DND-41 (cell line): ENCODE data around the gene SMARCD3.

Experiments
- ATAC-seq: fragments of 200-7000 bp; cut with Tn5 transposase; 3 replicates; pipeline ENCODE4 v1.9.1; 2021; ENCODE audit warnings: low read depth; ENCODE audit not compliant: insufficient read depth
- DNase-seq: peaks from one replicate; pipeline ENCODE4 v3.0.0-alpha.2; 2020
- H2AFZ ChIP-seq: 2 replicates; pipeline ENCODE4 v1.6.0; 2012; ENCODE audit warnings: low read depth, low read length
- H3K27ac ChIP-seq: 2 replicates; pipeline ENCODE4 v1.5.1; 2012; ENCODE audit warnings: low read length, inconsistent platforms
- H3K27me3 ChIP-seq: fragments of 200-600 bp; sonication (generic); 2 replicates; pipeline ENCODE4 v1.6.0; 2012; ENCODE audit warnings: low read length, mild to moderate bottlenecking, inconsistent platforms; ENCODE audit not compliant: insufficient read depth, poor library complexity
- H3K36me3 ChIP-seq: 2 replicates; pipeline ENCODE4 v1.5.1; 2012; ENCODE audit warnings: low read length, inconsistent platforms; ENCODE audit not compliant: insufficient read depth
- H3K4me1 ChIP-seq: 2 replicates; pipeline ENCODE4 v1.5.1; 2012; ENCODE audit warnings: mild to moderate bottlenecking, low read length; ENCODE audit not compliant: insufficient read depth
- H3K4me2 ChIP-seq: 2 replicates; pipeline ENCODE4 v1.6.0; 2012; ENCODE audit warnings: mild to moderate bottlenecking, moderate library complexity, low read length, inconsistent platforms; ENCODE audit not compliant: insufficient read depth
- H3K4me3 ChIP-seq, 2 experiments: fragments of 200-600 bp in 1 of 2; shearing (Covaris generic) in 1 of 2; 2 replicates each; pipeline ENCODE4 v1.5.1; 2012 to 2016; ENCODE audit warnings: inconsistent platforms in 2 of 2, low read length in 2 of 2, mild to moderate bottlenecking in 2 of 2, low read depth in 1 of 2, moderate library complexity in 1 of 2
- H3K79me2 ChIP-seq: 2 replicates; pipeline ENCODE4 v1.6.0; 2012; ENCODE audit warnings: low read length, inconsistent platforms; ENCODE audit not compliant: insufficient read depth
- H3K9ac ChIP-seq: 2 replicates; pipeline ENCODE4 v1.6.0; 2012; ENCODE audit warnings: low read depth, mild to moderate bottlenecking, inconsistent platforms, low read length, moderate library complexity
- H3K9me3 ChIP-seq: 2 replicates; pipeline ENCODE4 v1.5.1; 2012; ENCODE audit warnings: low read length, moderate library complexity, mild to moderate bottlenecking, inconsistent platforms; ENCODE audit not compliant: insufficient read depth, severe bottlenecking
- H4K20me1 ChIP-seq: 2 replicates; pipeline ENCODE4 v1.6.0; 2012; ENCODE audit warnings: low read length; ENCODE audit not compliant: insufficient read depth
- EZH2 ChIP-seq: IDR thresholded peaks from 3 replicates; pipeline ENCODE4 v1.6.1; 2012; ENCODE audit warnings: borderline replicate concordance, low read depth, mild to moderate bottlenecking, moderate library complexity, low read length, inconsistent platforms; ENCODE audit not compliant: severe bottlenecking
- TF ChIP-seq, protein P1 (sequence below): IDR thresholded peaks from 2 replicates; pipeline ENCODE4 v1.5.1; 2012; ENCODE audit warnings: borderline replicate concordance, low read length, moderate library complexity, mild to moderate bottlenecking; ENCODE audit not compliant: poor library complexity, severe bottlenecking; ENCODE audit errors: extremely low read depth

Gene SMARCD3

GRCh38 chr7:151213826-151214225, 34.7 kb downstream of the SMARCD3 start:
- peaks cover 62% of the 10 kb centered on the region for H3K36me3 ChIP-seq

DNA sequence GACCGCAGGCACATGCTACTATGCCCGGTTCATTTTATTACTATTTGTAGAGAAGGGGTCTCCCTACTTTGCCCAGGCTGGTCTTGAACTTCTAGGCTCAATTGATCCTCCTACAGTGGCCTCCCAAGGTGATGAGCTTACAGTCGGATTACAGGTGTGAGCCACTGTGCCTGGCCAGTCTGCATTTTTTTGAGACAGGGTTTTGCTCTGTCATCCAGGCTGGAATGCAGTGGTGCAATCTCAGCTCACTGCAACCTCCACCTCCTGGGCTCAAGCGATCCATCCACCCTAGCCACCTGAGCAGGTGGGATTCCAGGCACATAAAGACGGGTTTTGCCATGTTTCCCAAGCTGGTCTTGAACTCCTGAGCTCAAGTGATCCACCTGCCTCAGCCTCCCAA, 35.9 kb downstream of the SMARCD3 start:
- Histone ChIP-seq H3K27ac (no peak overlapping the region), H3K9ac (no peak overlapping the region), H3K79me2 (no peaks in the 10 kb centered on the region), H4K20me1 (peaks cover 4% of the 10 kb centered on the region), H3K4me1 (no peaks in the 10 kb centered on the region), H3K36me3 (peaks cover 50% of the 10 kb centered on the region), H3K4me2 (no peak overlapping the region), H2AFZ (no peak overlapping the region), H3K27me3 (no peaks in the 10 kb centered on the region), H3K4me3 (no peak overlapping the region), H3K9me3 (no peaks in the 10 kb centered on the region)
- DNase-seq = no peak
- no peak for ATAC-seq
- TF ChIP-seq, protein P1, sequence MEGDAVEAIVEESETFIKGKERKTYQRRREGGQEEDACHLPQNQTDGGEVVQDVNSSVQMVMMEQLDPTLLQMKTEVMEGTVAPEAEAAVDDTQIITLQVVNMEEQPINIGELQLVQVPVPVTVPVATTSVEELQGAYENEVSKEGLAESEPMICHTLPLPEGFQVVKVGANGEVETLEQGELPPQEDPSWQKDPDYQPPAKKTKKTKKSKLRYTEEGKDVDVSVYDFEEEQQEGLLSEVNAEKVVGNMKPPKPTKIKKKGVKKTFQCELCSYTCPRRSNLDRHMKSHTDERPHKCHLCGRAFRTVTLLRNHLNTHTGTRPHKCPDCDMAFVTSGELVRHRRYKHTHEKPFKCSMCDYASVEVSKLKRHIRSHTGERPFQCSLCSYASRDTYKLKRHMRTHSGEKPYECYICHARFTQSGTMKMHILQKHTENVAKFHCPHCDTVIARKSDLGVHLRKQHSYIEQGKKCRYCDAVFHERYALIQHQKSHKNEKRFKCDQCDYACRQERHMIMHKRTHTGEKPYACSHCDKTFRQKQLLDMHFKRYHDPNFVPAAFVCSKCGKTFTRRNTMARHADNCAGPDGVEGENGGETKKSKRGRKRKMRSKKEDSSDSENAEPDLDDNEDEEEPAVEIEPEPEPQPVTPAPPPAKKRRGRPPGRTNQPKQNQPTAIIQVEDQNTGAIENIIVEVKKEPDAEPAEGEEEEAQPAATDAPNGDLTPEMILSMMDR = no peak
- no peak for TF ChIP-seq EZH2

More at GRCh38 chr7:151213826-151214225, 34.7 kb downstream of the SMARCD3 start:
- Histone ChIP-seq H2AFZ (no peak overlapping the region), H3K4me2 (no peak overlapping the region), H3K9ac (no peak overlapping the region), H3K79me2 (no peaks in the 10 kb centered on the region), H3K9me3 (no peaks in the 10 kb centered on the region), H3K27ac (no peak overlapping the region), H3K4me3 (no peak overlapping the region), H3K4me1 (no peaks in the 10 kb centered on the region), H4K20me1 (peaks cover 4% of the 10 kb centered on the region), H3K27me3 (no peaks in the 10 kb centered on the region)
- ATAC-seq (no peak), DNase-seq (no peak)
- no peak for TF ChIP-seq EZH2
- TF ChIP-seq, protein P1 = no peak

DNA sequence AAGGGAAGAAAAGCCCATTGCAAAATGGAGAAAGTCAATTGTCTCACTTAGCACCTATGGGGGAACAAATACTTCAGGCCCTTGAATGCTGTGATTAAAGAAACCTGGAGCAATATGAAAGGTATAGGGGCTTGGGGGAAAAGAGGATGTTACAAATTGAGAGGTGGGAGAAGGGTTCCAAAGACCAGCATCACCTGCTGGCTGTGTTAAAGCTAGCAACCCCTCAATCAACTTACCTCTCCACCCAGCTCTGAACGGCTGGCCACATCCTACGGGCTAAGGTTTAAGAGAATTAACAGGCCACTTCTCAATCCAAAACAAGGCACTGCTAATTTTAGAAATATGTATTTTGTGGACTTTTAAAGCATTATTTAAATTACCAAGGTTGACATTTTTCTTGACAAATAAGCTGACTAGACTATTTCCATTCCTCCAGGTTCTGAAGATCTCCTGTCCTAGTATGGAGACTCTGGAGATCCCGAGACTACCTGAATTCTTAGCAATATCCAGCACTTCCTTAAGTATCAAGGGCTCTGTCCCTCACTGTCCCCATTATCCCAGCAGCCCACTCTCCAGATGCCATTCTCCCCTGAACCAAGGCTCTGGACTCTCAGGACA, 37.2 kb downstream of the SMARCD3 start:
- Histone ChIP-seq H3K4me1 (no peaks in the 10 kb centered on the region), H3K79me2 (no peaks in the 10 kb centered on the region), H3K4me2 (no peak overlapping the region), H3K9ac (no peak overlapping the region), H4K20me1 (peaks cover 4% of the 10 kb centered on the region), H2AFZ (no peak overlapping the region), H3K36me3 (peaks cover 36% of the 10 kb centered on the region), H3K4me3 (no peak overlapping the region), H3K27ac (no peak overlapping the region), H3K27me3 (no peaks in the 10 kb centered on the region), H3K9me3 (no peaks in the 10 kb centered on the region)
- DNase-seq (no peak), ATAC-seq (no peak)
- no peak for TF ChIP-seq EZH2
- TF ChIP-seq, protein P1 = no peak
